Thyroid gland (tissue), 4 donors: Measurements from ENCODE around the gene CREB3L2. TPM values are rescaled to one million over a fixed set of nuclear protein-coding genes. Genes with fewer than 3 reads are reported as not detected.
A peak's percentile ranks its signal among the peaks of the same experiment; 100 is the strongest.

Experiments
- DNase-seq, 2 donors: peaks; one replicate each; pipeline ENCODE4 v3.0.0-alpha.2; 2019
- H3K27ac ChIP-seq, 3 donors: fragments of 200-600 bp; sonication (generic); 1 replicate in 2 of 3; 2 replicates in 1 of 3; pipeline ENCODE4 v1.5.1; 2016 to 2019; ENCODE audit warnings: mild to moderate bottlenecking in 1 of 3, moderate library complexity in 1 of 3
- H3K27me3 ChIP-seq: fragments of 200-600 bp; sonication (generic); one replicate; pipeline ENCODE4 v1.5.1; 2019
- H3K36me3 ChIP-seq, 2 donors: fragments of 200-600 bp; sonication (generic); one replicate each; pipeline ENCODE4 v1.5.1; 2016 to 2019
- H3K4me1 ChIP-seq, 2 donors: fragments of 200-600 bp; sonication (generic); one replicate each; pipeline ENCODE4 v1.5.1; 2017 to 2019
- H3K4me3 ChIP-seq, 3 donors: fragments of 200-600 bp; sonication (generic); replicated peaks in 1 of 3; 1 replicate in 2 of 3; 2 replicates in 1 of 3; pipeline ENCODE4 v1.5.1; 2016; ENCODE audit warnings: mild to moderate bottlenecking in 1 of 3
- H3K9me3 ChIP-seq: fragments of 200-600 bp; sonication (generic); one replicate; pipeline ENCODE4 v1.5.1; 2017
- POLR2A ChIP-seq, 2 donors: fragments of 450-650 bp; IDR thresholded peaks; one replicate each; pipeline ENCODE4 v1.6.1; 2017; ENCODE audit warnings: antibody characterized with exemption in 2 of 2, mild to moderate bottlenecking in 2 of 2, moderate library complexity in 1 of 2
- WGBS, 2 donors: methylation state at CpG; one replicate each; pipeline ENCODE4 v1.1.5; 2017; 5-methylcytosine and 5-hydroxymethylcytosine counted together
- intact Hi-C: fragments of 100-400 bp; cut with DNase I; formaldehyde crosslinking; loops from one replicate; pipeline ENCODE4 v1.15.1; 2023
- total RNA-seq, 4 donors: library from RNA; depleted of rRNA; stranded (reverse); fragments of >200 nt; gene quantifications; one replicate each; pipeline ENCODE4 v1.2.3, GENCODE V29; 2016
- TF ChIP-seq, protein P1 (sequence below), 6 experiments: fragments of 200-600 bp in 3 of 6; fragments of 450-650 bp in 3 of 6; sonication (generic) in 3 of 6; IDR thresholded peaks; one replicate each; pipeline ENCODE4 v1.5.1; 2016 to 2019; ENCODE audit warnings: antibody characterized with exemption in 6 of 6, mild to moderate bottlenecking in 2 of 6, inconsistent platforms in 1 of 6, moderate library complexity in 1 of 6

The CREB3L2 gene
- total RNA-seq, 4 donors from 2014 or later: 86.1 to 143 (median 103) TPM

GRCh38 chr7:137994216-137994615 is 7.7 kb downstream of the CREB3L2 start:
- DNase-seq: no peak
- Histone ChIP-seq H3K4me3 (no peak overlapping the region), H3K9me3 (no peaks in the 10 kb centered on the region), H3K27me3 (no peaks in the 10 kb centered on the region), H3K4me1 (peaks cover 86 to 95% of the 10 kb centered on the region in 2 donors), H3K36me3 (no peaks in the 10 kb centered on the region), H3K27ac (peak overlapping the region in 2 of 3 donors; percentile 78 to 91)
- 92 to 94% methylated on average over 4 of the region's 4 CpGs for WGBS, 2 donors
- TF ChIP-seq POLR2A (IDR thresholded peaks at IDR 0.05): no peak
- TF ChIP-seq, protein P1, sequence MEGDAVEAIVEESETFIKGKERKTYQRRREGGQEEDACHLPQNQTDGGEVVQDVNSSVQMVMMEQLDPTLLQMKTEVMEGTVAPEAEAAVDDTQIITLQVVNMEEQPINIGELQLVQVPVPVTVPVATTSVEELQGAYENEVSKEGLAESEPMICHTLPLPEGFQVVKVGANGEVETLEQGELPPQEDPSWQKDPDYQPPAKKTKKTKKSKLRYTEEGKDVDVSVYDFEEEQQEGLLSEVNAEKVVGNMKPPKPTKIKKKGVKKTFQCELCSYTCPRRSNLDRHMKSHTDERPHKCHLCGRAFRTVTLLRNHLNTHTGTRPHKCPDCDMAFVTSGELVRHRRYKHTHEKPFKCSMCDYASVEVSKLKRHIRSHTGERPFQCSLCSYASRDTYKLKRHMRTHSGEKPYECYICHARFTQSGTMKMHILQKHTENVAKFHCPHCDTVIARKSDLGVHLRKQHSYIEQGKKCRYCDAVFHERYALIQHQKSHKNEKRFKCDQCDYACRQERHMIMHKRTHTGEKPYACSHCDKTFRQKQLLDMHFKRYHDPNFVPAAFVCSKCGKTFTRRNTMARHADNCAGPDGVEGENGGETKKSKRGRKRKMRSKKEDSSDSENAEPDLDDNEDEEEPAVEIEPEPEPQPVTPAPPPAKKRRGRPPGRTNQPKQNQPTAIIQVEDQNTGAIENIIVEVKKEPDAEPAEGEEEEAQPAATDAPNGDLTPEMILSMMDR (IDR thresholded peaks at IDR 0.05): no peak
- intact Hi-C loops: no loop called here

DNA sequence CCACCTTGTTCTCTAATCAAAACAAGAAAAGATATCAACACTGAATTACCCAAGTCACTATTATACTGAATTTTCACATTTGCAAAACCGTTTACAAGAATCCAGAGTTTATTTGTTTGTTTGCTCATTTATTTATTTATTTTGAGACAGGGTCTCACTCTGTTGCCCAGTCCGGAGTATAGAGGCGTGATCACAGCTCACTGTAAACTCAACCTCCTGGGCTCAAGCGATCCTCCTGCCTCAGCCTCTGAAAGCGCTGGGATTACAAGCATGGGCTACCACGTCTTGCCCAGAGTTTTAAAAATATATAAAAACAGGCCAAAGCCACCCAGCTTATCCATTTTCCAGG is 8.5 kb downstream of the CREB3L2 start:
- H3K9me3 ChIP-seq: no peaks in the 10 kb centered on the region
- intact Hi-C loops: no loop called here
- TF ChIP-seq, protein P1 (IDR thresholded peaks at IDR 0.05): no peak
- TF ChIP-seq POLR2A (IDR thresholded peaks at IDR 0.05): no peak
- H3K4me1 ChIP-seq: peaks cover 91 to 100% of the 10 kb centered on the region in 2 donors
- H3K27ac ChIP-seq: peak overlapping the region; percentile 22 to 91 (median 78)
- WGBS, 2 donors: 95 to 98% methylated on average over 6 of the region's 6 CpGs
- DNase-seq: no peak
- H3K4me3 ChIP-seq: no peak overlapping the region
- H3K36me3 ChIP-seq: no peaks in the 10 kb centered on the region
- H3K27me3 ChIP-seq: no peaks in the 10 kb centered on the region

DNA sequence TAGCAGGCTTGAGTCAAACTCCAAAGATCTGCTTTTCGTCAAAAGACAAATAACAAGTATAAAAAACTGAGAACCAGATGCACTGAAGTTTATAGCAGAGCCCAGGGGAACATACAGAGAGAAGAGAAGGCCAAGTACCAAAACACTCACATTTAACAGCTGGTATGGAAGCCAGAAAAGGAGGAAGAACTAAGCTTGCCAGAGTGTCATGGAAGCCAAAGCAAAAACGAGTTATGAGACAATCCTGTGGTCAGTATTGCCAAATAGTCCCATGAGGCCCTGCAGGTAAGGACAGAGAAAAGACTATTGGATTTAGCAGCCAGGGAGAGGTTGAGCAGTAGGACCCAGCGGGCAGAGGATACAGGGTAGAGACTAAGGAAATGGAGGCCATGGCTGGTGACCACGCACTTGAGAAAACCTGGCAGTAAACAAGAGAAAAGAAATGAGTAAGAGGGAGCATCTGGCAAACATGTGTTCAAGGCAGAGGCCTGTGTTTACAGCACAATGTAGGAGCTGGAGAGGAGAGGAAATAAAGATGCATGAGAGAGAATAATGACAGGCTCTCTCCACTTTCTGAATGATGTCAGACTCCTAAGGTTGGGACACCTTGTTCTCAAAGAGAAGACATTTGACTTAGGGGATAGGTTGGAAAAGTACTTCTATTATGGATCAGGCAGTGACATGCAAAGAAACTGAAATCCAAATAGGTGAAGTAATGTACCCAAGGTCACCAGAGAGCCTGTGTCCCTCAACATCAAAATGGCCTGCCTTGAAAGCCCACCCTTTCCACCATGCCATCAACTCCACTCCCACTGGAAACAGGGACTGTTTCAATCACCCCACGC is 9.1 kb downstream of the CREB3L2 start:
- H3K4me3 ChIP-seq: no peak overlapping the region
- no peaks in the 10 kb centered on the region for H3K9me3 ChIP-seq
- no peak for TF ChIP-seq POLR2A (IDR thresholded peaks at IDR 0.05)
- TF ChIP-seq, protein P1 (IDR thresholded peaks at IDR 0.05): no peak
- peak overlapping the region; percentile 38 to 91 (median 78) for H3K27ac ChIP-seq
- H3K27me3 ChIP-seq: no peaks in the 10 kb centered on the region
- intact Hi-C loops: no loop called here
- no peaks in the 10 kb centered on the region for H3K36me3 ChIP-seq
- peaks cover 94 to 100% of the 10 kb centered on the region in 2 donors for H3K4me1 ChIP-seq
- 54 to 67% methylated on average over 5 of the region's 5 CpGs for WGBS, 2 donors
- peak in 1 of 2 donors; percentile 38 for DNase-seq

- H3K27me3 ChIP-seq: no peaks in the 10 kb centered on the region
- intact Hi-C loops: no loop called here
- H3K4me1 ChIP-seq: peaks cover 94 to 100% of the 10 kb centered on the region in 2 donors
- peak overlapping the region; percentile 38 to 91 (median 78) for H3K27ac ChIP-seq
- no peak for DNase-seq
- TF ChIP-seq POLR2A (IDR thresholded peaks at IDR 0.05): no peak
- TF ChIP-seq, protein P1 (IDR thresholded peaks at IDR 0.05): no peak
- no peaks in the 10 kb centered on the region for H3K9me3 ChIP-seq
- 74 to 80% methylated on average over 5 of the region's 5 CpGs for WGBS, 2 donors
- H3K4me3 ChIP-seq: no peak overlapping the region
- no peaks in the 10 kb centered on the region for H3K36me3 ChIP-seq
Measured at GRCh38 chr7:137992104-137992549, 9.8 kb downstream of the CREB3L2 start.

DNA sequence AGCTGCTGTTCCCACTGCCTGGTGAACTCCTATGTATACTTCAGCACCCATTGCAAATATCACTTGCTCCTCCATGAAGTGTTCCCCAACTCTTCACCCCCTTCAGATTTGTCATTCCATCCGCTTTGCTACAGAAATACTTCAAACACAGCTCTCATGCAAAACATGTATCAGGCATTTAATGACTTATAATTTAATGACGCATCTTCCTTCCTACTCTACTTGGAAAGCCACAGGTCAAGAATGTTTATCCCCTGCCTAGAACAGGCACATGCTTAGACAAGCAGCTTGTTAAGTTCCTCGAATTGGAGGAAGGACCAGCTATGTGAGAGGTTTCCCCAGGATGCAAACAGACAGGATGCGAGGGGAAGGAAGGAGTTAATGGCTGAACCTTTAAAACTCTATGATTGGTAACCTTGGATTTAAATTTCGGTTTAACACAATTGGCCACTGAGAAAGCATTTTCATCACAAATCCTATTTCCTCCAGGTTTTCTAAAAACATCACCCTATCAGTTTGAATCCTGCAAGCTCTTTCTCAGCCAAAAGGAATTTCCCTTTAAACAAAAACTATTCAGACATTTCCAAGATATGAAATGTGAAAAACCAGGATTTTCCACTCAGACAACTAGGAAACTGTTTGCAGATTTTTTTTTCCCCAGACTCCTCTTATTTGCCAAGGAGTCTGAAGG is 11.5 kb downstream of the CREB3L2 start:
- Histone ChIP-seq H3K9me3 (no peaks in the 10 kb centered on the region), H3K4me3 (no peak overlapping the region), H3K27ac (peak overlapping the region; percentile 29 to 91 (median 78)), H3K36me3 (no peaks in the 10 kb centered on the region), H3K4me1 (peaks cover 96 to 100% of the 10 kb centered on the region in 2 donors), H3K27me3 (no peaks in the 10 kb centered on the region)
- TF ChIP-seq, protein P1 (IDR thresholded peaks at IDR 0.05): no peak
- TF ChIP-seq POLR2A (IDR thresholded peaks at IDR 0.05): no peak
- 55 to 64% methylated on average over 5 of the region's 5 CpGs for WGBS, 2 donors
- intact Hi-C loops: no loop called here
- DNase-seq: no peak
